HEK293 (cell line): ENCODE results near the gene SEMA3F.

Experiments
- CTCF ChIA-PET: fragments of 350-600 bp; formaldehyde crosslinking; extraction: SDS; loops from one replicate; lab custom pipeline; 2021; ENCODE audit warnings: antibody characterized with exemption; lab: Yijun Ruan, JAX
- POLR2A ChIA-PET: fragments of 300-600 bp; formaldehyde crosslinking; extraction: SDS; loops from one replicate; lab custom pipeline; 2020; ENCODE audit warnings: antibody characterized with exemption, inconsistent platforms; lab: Yijun Ruan, JAX
- H3K27ac ChIP-seq: fragments of 200-500 bp; sonication (Bioruptor generic); 2 replicates; pipeline ENCODE4 v1.5.1; 2014; ENCODE audit warnings: low read depth, low read length, control low read depth, inconsistent platforms; ENCODE audit errors: extremely low read depth
- H3K36me3 ChIP-seq, 2 experiments: fragments of 200-500 bp in 1 of 2; sonication (Bioruptor generic) in 1 of 2; 1 replicate in 1 of 2; 2 replicates in 1 of 2; pipeline ENCODE4 v1.5.1; 2014 to 2017; ENCODE audit warnings: inconsistent platforms in 2 of 2, low read length in 2 of 2; ENCODE audit not compliant: control insufficient read depth in 2 of 2, insufficient read depth in 1 of 2
- H3K4me1 ChIP-seq: fragments of 200-500 bp; sonication (Bioruptor generic); 2 replicates; pipeline ENCODE4 v1.5.1; 2014; ENCODE audit warnings: mild to moderate bottlenecking, low read length, inconsistent platforms; ENCODE audit not compliant: control insufficient read depth, insufficient read depth
- H3K4me3 ChIP-seq: 2 replicates; pipeline ENCODE4 v1.5.1; 2011; ENCODE audit warnings: low read depth, mild to moderate bottlenecking, control low read depth, low read length, moderate library complexity
- H3K9me3 ChIP-seq: fragments of 200-500 bp; sonication (Bioruptor generic); 2 replicates; pipeline ENCODE4 v1.5.1; 2014; ENCODE audit warnings: low read depth, low read length, inconsistent platforms; ENCODE audit not compliant: control insufficient read depth, insufficient read depth
- BCL11A ChIP-seq: fragments of 450-650 bp; formaldehyde crosslinking; IDR thresholded peaks from 2 replicates; pipeline ENCODE4 v1.5.1; 2016; ENCODE audit warnings: low read depth, missing biosample characterization, missing genetic modification characterization
- GLIS2 ChIP-seq: fragments of 450-650 bp; formaldehyde crosslinking; IDR thresholded peaks from 2 replicates; pipeline ENCODE4 v1.5.1; 2016; ENCODE audit warnings: missing biosample characterization, missing genetic modification characterization
- MZF1 ChIP-seq: fragments of 450-650 bp; formaldehyde crosslinking; IDR thresholded peaks from 2 replicates; pipeline ENCODE4 v1.5.1; 2017; ENCODE audit warnings: missing biosample characterization, missing genetic modification characterization, borderline replicate concordance
- ZBTB17 ChIP-seq: fragments of 450-650 bp; formaldehyde crosslinking; IDR thresholded peaks from 2 replicates; pipeline ENCODE4 v1.5.1; 2016; ENCODE audit warnings: missing biosample characterization, missing genetic modification characterization
- ZBTB8A ChIP-seq: fragments of 450-650 bp; formaldehyde crosslinking; IDR thresholded peaks from 2 replicates; pipeline ENCODE4 v1.5.1; 2016; ENCODE audit warnings: missing biosample characterization, missing genetic modification characterization
- ZFP3 ChIP-seq: fragments of 450-650 bp; formaldehyde crosslinking; IDR thresholded peaks from 2 replicates; pipeline ENCODE4 v1.5.1; 2016; ENCODE audit warnings: low read depth, missing biosample characterization, missing genetic modification characterization
- ZIC2 ChIP-seq: fragments of 450-650 bp; formaldehyde crosslinking; IDR thresholded peaks from 2 replicates; pipeline ENCODE4 v1.5.1; 2016; ENCODE audit warnings: missing biosample characterization, missing genetic modification characterization
- ZNF19 ChIP-seq: fragments of 450-650 bp; formaldehyde crosslinking; IDR thresholded peaks from 2 replicates; pipeline ENCODE4; 2016; ENCODE audit warnings: missing biosample characterization, missing genetic modification characterization, low read depth
- ZNF221 ChIP-seq: fragments of 450-650 bp; formaldehyde crosslinking; IDR thresholded peaks from 2 replicates; pipeline ENCODE4 v1.5.1; 2017; ENCODE audit warnings: missing biosample characterization, missing genetic modification characterization, borderline replicate concordance
- ZNF404 ChIP-seq: fragments of 450-650 bp; formaldehyde crosslinking; IDR thresholded peaks from 2 replicates; pipeline ENCODE4 v1.5.1; 2017; ENCODE audit warnings: missing biosample characterization, missing genetic modification characterization
- ZNF433 ChIP-seq: fragments of 450-650 bp; formaldehyde crosslinking; IDR thresholded peaks from 2 replicates; pipeline ENCODE4 v1.5.1; 2016; ENCODE audit warnings: missing biosample characterization, missing genetic modification characterization, low read depth
- ZNF548 ChIP-seq: fragments of 450-650 bp; formaldehyde crosslinking; IDR thresholded peaks from 2 replicates; pipeline ENCODE4 v1.5.1; 2016; ENCODE audit warnings: missing biosample characterization, missing genetic modification characterization
- ZNF555 ChIP-seq: fragments of 450-650 bp; formaldehyde crosslinking; conservative IDR thresholded peaks from 2 replicates; pipeline ENCODE4 v1.5.1; 2017; ENCODE audit warnings: missing biosample characterization, mild to moderate bottlenecking, missing genetic modification characterization, inconsistent platforms
- ZNF558 ChIP-seq: fragments of 450-650 bp; formaldehyde crosslinking; IDR thresholded peaks from 2 replicates; pipeline ENCODE4 v1.5.1; 2016; ENCODE audit warnings: missing biosample characterization, missing genetic modification characterization
- ZNF629 ChIP-seq: fragments of 450-650 bp; formaldehyde crosslinking; IDR thresholded peaks from 2 replicates; pipeline ENCODE4 v1.5.1; 2017; ENCODE audit warnings: missing biosample characterization, missing genetic modification characterization
- ZNF677 ChIP-seq: fragments of 450-650 bp; IDR thresholded peaks from 2 replicates; pipeline ENCODE4 v1.5.0; 2018; ENCODE audit warnings: missing biosample characterization, mild to moderate bottlenecking, missing genetic modification characterization, moderate library complexity
- ZNF707 ChIP-seq: fragments of 450-650 bp; formaldehyde crosslinking; IDR thresholded peaks from 2 replicates; pipeline ENCODE4 v1.5.1; 2016; ENCODE audit warnings: missing biosample characterization, missing genetic modification characterization
- ZNF776 ChIP-seq: fragments of 450-650 bp; formaldehyde crosslinking; IDR thresholded peaks from 2 replicates; pipeline ENCODE4 v1.5.0; 2017; ENCODE audit warnings: missing biosample characterization, missing genetic modification characterization, borderline replicate concordance
- ZNF843 ChIP-seq: fragments of 450-650 bp; formaldehyde crosslinking; IDR thresholded peaks from 2 replicates; pipeline ENCODE4 v1.5.1; 2016; ENCODE audit warnings: missing biosample characterization, missing genetic modification characterization
- TF ChIP-seq, protein P1 (sequence below): fragments of 450-650 bp; formaldehyde crosslinking; IDR thresholded peaks from 2 replicates; pipeline ENCODE4 v1.5.1; 2017; ENCODE audit warnings: missing biosample characterization, missing genetic modification characterization
- TF ChIP-seq, protein P2 (sequence below): fragments of 450-650 bp; formaldehyde crosslinking; IDR thresholded peaks from 2 replicates; pipeline ENCODE4 v1.5.1; 2016; ENCODE audit warnings: missing biosample characterization, missing genetic modification characterization
- TF ChIP-seq, protein P3 (sequence below): fragments of 450-650 bp; formaldehyde crosslinking; IDR thresholded peaks from 2 replicates; pipeline ENCODE4 v1.5.1; 2016; ENCODE audit warnings: missing biosample characterization, missing genetic modification characterization
- TF ChIP-seq, protein P4 (sequence below): fragments of 450-650 bp; formaldehyde crosslinking; IDR thresholded peaks from 2 replicates; pipeline ENCODE4 v1.5.1; 2017; ENCODE audit warnings: missing biosample characterization, missing genetic modification characterization
- TF ChIP-seq, protein P5 (sequence below): fragments of 450-650 bp; formaldehyde crosslinking; IDR thresholded peaks from 2 replicates; pipeline ENCODE4 v1.5.1; 2016; ENCODE audit warnings: missing biosample characterization, missing genetic modification characterization

Gene SEMA3F

DNA sequence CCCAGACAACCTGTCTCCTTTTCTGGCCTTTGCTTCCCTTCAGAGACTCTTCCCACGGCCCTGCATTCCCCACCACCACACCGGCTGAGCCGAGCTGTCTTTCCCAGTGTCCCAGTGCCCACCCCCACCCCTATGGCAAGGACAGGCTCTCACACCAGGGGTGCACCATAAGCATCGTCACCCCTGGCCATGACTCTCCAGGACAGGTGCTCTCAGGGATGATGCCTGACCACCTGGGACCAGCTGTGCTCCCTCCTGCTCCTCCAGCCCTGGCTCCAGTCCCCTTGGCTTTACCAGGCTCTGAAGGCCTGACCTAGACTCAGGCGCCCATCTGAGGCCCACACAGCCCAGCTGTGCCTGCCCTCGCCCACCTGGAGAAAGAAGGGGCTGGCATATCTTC lies 17.6 kb upstream of the SEMA3F start (continued):
- TF ChIP-seq, protein P1, sequence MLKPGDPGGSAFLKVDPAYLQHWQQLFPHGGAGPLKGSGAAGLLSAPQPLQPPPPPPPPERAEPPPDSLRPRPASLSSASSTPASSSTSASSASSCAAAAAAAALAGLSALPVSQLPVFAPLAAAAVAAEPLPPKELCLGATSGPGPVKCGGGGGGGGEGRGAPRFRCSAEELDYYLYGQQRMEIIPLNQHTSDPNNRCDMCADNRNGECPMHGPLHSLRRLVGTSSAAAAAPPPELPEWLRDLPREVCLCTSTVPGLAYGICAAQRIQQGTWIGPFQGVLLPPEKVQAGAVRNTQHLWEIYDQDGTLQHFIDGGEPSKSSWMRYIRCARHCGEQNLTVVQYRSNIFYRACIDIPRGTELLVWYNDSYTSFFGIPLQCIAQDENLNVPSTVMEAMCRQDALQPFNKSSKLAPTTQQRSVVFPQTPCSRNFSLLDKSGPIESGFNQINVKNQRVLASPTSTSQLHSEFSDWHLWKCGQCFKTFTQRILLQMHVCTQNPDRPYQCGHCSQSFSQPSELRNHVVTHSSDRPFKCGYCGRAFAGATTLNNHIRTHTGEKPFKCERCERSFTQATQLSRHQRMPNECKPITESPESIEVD (tag by site-specific recombination), result no peak
- TF ChIP-seq ZNF629 (tag by site-specific recombination) (no peak), ZNF707 (no peak)

DNA sequence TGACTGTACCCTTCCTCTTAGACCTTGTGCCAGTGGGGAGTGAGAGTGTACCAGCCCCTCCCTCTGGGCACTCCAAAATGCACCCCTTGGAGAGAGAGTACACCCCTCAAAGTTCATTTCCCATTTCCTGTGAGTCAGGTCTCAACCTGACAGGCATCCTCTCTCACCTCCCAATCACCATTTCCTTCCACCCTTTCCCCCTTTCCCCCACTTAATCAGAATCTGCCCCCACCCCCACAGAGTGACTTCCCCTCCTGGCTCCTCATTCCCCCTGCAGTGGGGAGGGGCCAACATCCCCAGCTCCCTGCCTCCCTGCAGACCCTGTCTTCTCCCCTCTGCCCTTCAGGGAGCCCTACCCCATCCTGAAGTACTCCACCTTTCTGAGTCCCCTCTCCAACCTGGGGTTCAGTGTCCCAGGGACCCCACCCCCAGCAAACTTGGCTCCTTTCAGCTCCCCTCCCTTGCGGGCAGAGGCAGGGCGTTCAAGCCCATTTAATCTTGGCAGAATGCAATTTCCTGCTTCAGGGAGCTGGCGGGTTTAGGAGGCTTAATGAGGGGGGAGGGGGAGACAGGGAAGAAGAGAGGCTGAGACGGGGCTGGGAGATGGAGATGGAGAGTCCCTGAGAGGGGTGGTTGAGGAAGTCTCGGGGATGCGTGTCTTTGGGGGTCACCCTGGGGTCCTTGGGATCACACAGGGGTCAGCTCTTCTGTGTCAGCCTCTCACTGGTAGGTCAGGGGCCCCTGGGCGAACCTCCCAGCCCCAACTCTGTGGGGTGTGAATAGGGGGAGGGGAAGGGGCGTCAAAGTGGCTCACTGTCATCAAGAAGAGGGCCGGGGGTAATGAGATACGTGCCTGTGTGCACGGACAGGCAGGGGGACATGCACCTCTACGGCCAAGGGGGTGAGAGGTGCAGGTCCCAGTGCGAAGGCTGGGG lies 16.6 kb upstream of the SEMA3F start:
- no peaks in the 10 kb centered on the region for H3K9me3 ChIP-seq
- no peak overlapping the region for H3K4me3 ChIP-seq
- ChIA-PET CTCF (interaction anchor here (0.5 to 1.0 kb wide), 5 partner anchors 31 to 1528 kb away, joined by 3 to 5 read pairs (median 3); no protein-coding TSS in a partner anchor), POLR2A (interaction anchor here (0.6 to 1.0 kb wide), 2 partner anchors 9 to 321 kb away, joined by 3 to 4 read pairs; no protein-coding TSS in a partner anchor)
- no peaks in the 10 kb centered on the region for H3K36me3 ChIP-seq
- peaks cover 3% of the 10 kb centered on the region; the same call in 1 of the 2 replicates for H3K4me1 ChIP-seq
- no peak overlapping the region for H3K27ac ChIP-seq
- TF ChIP-seq ZNF776 (tag by site-specific recombination) (no peak), ZNF19 (tag by site-specific recombination) (no peak), ZBTB17 (tag by site-specific recombination) (no peak), ZIC2 (no peak), ZNF221 (tag by site-specific recombination) (no peak), ZNF558 (no peak), ZFP3 (no peak), ZNF433 (tag by site-specific recombination) (no peak), GLIS2 (tag by site-specific recombination) (0 out of 2 replicates have a peak, but pooled peaks have one; percentile 17), BCL11A (tag by site-specific recombination) (no peak), ZBTB8A (tag by site-specific recombination) (peak; percentile 63), ZNF843 (tag by site-specific recombination) (no peak), ZNF677 (no peak), MZF1 (tag by site-specific recombination) (no peak), ZNF555 (no peak), ZNF404 (no peak), ZNF548 (no peak)
- TF ChIP-seq, protein P2, sequence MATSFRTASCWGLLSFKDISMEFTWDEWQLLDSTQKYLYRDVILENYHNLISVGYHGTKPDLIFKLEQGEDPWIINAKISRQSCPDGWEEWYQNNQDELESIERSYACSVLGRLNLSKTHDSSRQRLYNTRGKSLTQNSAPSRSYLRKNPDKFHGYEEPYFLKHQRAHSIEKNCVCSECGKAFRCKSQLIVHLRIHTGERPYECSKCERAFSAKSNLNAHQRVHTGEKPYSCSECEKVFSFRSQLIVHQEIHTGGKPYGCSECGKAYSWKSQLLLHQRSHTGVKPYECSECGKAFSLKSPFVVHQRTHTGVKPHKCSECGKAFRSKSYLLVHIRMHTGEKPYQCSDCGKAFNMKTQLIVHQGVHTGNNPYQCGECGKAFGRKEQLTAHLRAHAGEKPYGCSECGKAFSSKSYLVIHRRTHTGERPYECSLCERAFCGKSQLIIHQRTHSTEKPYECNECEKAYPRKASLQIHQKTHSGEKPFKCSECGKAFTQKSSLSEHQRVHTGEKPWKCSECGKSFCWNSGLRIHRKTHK (tag by site-specific recombination), result no peak
- TF ChIP-seq, protein P3, sequence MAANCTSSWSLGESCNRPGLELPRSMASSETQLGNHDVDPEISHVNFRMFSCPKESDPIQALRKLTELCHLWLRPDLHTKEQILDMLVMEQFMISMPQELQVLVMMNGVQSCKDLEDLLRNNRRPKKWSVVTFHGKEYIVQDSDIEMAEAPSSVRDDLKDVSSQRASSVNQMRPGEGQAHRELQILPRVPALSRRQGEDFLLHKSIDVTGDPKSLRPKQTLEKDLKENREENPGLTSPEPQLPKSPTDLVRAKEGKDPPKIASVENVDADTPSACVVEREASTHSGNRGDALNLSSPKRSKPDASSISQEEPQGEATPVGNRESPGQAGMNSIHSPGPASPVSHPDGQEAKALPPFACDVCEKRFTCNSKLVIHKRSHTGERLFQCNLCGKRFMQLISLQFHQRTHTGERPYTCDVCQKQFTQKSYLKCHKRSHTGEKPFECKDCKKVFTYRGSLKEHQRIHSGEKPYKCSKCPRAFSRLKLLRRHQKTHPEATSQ, result no peak
- TF ChIP-seq, protein P4, sequence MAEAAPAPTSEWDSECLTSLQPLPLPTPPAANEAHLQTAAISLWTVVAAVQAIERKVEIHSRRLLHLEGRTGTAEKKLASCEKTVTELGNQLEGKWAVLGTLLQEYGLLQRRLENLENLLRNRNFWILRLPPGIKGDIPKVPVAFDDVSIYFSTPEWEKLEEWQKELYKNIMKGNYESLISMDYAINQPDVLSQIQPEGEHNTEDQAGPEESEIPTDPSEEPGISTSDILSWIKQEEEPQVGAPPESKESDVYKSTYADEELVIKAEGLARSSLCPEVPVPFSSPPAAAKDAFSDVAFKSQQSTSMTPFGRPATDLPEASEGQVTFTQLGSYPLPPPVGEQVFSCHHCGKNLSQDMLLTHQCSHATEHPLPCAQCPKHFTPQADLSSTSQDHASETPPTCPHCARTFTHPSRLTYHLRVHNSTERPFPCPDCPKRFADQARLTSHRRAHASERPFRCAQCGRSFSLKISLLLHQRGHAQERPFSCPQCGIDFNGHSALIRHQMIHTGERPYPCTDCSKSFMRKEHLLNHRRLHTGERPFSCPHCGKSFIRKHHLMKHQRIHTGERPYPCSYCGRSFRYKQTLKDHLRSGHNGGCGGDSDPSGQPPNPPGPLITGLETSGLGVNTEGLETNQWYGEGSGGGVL (tag by site-specific recombination), result peak; percentile 92
- TF ChIP-seq, protein P5, sequence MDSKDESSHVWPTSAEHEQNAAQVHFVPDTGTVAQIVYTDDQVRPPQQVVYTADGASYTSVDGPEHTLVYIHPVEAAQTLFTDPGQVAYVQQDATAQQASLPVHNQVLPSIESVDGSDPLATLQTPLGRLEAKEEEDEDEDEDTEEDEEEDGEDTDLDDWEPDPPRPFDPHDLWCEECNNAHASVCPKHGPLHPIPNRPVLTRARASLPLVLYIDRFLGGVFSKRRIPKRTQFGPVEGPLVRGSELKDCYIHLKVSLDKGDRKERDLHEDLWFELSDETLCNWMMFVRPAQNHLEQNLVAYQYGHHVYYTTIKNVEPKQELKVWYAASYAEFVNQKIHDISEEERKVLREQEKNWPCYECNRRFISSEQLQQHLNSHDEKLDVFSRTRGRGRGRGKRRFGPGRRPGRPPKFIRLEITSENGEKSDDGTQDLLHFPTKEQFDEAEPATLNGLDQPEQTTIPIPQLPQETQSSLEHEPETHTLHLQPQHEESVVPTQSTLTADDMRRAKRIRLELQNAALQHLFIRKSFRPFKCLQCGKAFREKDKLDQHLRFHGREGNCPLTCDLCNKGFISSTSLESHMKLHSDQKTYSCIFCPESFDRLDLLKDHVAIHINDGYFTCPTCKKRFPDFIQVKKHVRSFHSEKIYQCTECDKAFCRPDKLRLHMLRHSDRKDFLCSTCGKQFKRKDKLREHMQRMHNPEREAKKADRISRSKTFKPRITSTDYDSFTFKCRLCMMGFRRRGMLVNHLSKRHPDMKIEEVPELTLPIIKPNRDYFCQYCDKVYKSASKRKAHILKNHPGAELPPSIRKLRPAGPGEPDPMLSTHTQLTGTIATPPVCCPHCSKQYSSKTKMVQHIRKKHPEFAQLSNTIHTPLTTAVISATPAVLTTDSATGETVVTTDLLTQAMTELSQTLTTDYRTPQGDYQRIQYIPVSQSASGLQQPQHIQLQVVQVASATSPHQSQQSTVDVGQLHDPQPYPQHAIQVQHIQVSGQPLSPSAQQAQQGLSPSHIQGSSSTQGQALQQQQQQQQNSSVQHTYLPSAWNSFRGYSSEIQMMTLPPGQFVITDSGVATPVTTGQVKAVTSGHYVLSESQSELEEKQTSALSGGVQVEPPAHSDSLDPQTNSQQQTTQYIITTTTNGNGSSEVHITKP (tag by site-specific recombination), result peak; percentile 12; the same call in 1 of the 2 replicates
